Limb (tissue), 2 donors: ENCODE results near the gene SERPINB12.

Source experiments
- DNase-seq, 2 donors: peaks; one replicate each; pipeline ENCODE4 v3.0.0-alpha.2; 2016; ENCODE audit errors: extremely low spot score in 2 of 2

The SERPINB12 gene

GRCh38 chr18:63603355-63603754 lies 61.2 kb downstream of the SERPINB12 start:
- no peak for DNase-seq

- no peak for DNase-seq
Observed at GRCh38 chr18:63603772-63604171, 61.6 kb downstream of the SERPINB12 start.

- DNase-seq, result no peak
Observed at GRCh38 chr18:63604791-63605567, 62.8 kb downstream of the SERPINB12 start.

GRCh38 chr18:63606526-63606925 lies 64.4 kb downstream of the SERPINB12 start:
- DNase-seq, result no peak

- DNase-seq, result no peak
Observed at GRCh38 chr18:63613420-63613819, 71.3 kb downstream of the SERPINB12 start.

GRCh38 chr18:63617049-63617914 lies 75.1 kb downstream of the SERPINB12 start:
- no peak for DNase-seq

- no peak for DNase-seq
Observed at GRCh38 chr18:63617915-63618234, 75.7 kb downstream of the SERPINB12 start.
